Suppressor macrophage treated with lipopolysaccharide for 4 hours (primary cell): Measurements from ENCODE around the gene ZNF471.
A peak's percentile ranks its signal among the peaks of the same experiment; 100 is the strongest.

ENCODE experiments used
- DNase-seq: peaks from one replicate; pipeline ENCODE4 v3.0.0-alpha.2; 2020

ZNF471 gene

DNA sequence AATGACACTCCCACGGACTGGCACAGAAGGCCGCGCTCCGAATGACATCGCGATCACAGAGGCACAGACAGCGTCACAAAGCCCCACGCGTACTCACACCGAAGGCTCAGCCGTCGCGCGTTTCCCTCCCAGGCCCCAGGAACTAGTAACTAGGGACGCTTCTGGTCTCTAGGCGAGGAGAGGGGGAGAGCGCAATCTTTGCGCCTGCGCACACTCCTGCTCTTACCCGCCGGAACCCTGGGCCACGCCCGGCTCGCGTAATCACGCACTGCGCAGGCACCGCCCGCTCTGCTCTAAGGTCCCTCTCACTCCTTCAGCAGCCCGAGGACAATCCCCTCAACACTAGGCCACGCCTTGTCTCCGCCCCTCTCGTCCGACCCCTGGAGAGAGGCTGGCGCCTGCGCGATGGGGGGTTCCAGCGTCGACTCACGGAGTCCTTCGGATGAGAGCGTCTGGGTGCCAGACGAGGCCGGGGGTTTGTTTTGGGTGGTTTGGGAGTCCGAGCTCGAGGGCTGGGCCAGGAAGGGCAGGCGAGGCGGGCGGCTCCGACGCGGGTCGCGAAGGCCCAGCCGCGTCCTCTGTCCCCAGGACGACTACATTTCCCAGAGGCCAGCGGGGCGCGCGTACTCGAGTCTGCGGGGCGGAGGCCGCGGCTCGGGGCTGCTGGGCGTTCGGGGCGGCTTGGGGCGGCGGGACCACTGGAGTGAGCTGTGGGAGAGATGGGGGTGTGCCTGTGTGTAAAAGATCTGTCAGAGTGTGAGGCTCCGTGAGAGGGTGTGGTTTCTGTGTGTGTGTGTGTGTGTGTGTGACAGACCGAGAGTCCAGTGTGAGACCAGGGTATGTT lies at the start of gene ZNF471:
TSS of gene ZNF471 (plus strand) at position 410 of the 844 bp plus-strand sequence. CDS start 3,717 bp downstream, outside the sequence.
- DNase-seq, result peak; percentile 97

DNA sequence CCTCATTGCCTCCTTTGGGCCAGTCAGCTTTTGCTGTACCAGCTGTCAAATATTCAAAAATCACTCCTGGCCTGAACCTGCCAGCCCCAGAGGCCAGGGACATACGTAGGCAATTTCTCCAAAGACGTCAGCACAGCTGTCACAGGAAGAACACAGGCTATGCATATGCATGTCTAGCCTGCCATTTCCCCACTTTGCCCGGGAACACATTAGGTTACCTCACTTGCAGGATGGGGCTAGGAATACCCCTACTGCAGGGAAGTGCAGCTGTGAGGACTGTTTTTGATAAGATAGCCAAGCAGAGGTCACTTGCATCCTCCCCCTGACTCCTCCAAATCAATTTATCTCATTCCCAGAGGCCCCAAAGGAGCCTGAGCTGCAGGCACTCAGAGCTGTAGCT lies 33.3 kb upstream of the ZNF471 start:
- DNase-seq, result no peak

DNA sequence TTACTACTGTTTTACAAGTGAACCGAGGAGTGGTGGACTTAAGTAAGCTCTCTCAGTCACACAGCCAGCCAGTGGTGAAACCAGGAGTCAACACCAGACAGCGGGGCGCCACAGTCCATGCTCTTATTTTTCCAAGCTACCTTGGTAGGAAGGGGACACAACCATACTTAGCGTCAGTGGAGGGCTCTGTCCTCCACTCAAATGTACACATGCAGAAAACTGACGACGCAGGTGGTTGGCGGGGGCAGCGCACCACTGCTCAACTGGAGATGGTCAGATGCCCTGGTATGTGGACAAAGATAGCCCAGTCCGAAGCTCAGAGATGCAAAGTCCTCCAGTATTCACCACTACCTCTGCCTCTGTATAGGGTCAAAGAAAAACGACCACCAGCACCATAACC lies 31.6 kb upstream of the ZNF471 start:
- no peak for DNase-seq

DNA sequence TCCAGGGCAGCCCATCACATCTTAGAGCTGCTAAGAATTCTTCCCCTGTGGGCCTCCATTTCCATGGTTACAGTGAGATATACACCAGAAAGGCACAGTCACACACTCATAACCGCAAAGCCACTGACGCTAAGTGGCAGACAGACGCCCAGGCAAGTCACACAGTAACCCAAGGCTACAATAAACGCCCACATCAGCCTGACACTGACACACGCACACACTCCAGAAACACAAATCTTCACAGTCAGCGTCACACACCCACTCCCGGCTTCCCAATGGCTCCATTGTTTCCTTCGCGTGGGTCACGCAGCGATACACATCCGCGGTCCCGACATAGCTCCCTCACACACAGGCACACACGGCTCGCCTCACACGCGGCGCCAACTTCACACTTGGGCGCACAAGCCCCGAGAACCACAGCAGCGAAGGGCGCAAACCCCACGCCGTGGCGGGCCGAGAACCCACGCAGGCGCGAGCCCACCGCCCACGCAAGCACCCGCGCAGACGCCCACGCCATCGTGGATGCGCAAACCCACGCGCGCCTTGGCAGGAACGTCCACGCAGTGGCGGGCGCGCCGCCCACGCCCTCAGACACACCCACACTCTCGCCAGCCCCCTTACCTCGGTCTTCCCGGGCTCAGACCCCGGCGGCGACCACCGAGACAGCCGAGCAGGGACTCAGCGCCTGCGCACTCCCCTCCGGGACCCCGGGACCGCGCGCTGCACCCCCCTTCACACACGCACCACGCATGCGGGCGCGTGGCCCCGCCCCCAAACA lies 30.8 kb upstream of the ZNF471 start, which contains the start of gene ZNF667:
TSS of gene ZNF667 (minus strand) at position 695 of the 778 bp plus-strand sequence. CDS start 14,975 bp downstream, outside the sequence.
- DNase-seq, result peak; percentile 10

DNA sequence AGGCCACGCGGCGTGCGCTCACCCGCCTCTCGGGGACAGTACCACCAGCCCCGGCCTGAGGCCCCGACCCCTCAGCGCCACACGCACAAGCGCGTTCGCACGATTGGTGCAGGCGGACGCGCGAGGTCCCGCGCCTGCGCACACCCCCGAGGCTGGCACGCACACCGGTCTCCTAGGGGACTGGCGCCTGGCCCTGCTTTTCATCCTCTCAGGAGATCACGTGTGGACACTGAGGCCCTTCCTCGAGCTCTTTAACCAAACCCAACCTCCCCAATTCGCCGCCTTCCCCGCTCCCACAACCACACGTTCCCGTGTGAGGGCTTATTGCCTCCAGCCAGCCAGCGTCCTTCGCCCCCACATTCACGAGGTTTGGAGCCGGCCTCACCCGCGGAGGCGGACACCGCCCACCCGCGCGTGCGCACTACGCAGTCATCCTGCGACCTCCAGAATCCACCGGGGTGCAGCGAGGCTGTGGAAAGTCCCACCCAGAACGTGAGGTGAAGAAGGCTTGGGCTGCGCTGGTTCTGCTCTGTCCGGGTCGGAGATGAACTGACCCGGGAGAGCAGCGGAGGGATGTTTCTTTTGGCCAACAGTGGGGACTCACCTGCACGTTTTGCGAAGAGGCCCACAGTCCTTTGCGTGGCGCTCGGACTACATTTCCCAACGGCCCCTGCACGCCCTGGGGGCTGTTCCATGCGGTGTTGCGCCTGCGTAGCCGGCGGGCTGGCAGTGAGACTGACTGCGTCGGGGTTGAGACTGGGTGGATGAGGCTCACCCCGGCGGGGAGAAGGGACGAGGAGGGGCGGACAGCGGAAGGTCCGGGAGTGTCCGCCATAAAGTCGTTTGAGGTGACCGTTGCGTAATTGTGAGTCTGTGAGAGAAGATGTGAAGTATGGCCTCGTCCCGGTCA lies 30.0 kb upstream of the ZNF471 start:
- DNase-seq, result peak; percentile 75

DNA sequence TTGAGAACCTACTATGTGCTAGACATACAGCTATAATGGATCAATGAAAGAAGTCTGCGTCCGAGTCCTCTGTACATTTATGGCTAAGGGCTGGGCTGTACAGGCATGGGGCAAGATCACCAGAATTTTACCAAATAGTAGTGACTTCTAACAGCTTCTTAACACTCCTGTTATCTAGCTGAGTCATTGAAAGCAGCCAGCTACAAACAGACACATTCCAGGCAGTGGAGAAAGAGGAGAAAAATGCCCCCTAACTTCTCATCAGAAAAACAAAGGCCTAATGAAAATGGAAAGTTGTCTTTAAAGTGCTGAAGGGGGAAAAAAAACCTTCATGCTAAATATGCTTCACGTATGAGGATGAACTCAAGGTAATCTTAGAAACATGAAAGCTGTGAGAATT lies 16.3 kb upstream of the ZNF471 start:
- no peak for DNase-seq

DNA sequence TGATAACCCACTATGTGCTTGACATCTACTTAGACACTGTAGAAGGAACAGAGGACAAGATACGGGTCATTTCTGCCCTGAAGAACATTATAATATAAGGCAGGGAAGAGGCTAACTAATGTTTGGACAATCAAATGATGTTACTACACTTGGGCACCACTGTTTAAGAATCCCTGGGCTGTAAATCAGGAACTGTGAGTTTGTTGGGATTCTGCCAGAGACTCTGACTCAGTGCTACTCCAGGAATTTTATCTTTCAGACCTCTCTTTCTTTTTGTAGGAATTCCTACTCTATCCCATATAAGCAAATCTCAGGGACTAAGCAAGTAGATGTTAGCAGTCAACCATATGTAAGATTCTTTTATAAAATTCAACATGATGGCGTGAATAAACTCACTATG lies 3.1 kb upstream of the ZNF471 start:
- DNase-seq, result no peak

DNA sequence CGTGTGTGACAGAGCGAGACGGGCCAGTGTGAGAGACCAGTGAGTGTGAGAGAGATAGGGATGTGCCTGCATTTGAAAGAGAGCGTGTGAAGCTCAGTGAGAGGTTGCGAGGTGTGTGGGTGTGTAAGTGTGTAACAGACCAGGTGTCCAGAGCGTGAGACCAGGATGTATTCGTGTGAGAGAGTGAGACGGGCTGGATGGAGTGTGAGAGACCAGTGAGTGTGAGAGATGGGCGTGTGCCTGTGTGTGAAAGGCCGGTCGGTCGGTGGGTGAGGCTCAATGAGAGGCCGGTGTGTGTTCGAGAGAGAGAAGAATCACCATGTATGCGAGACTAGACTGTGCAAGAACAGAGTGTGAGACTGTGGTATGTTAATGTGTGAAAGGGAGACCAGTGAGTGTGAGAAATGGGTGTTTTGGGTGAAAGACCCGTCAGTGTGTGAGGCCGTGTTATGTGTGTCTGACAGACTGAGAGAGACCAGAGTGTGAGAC lies 679 bp downstream of the ZNF471 start:
- no peak for DNase-seq

DNA sequence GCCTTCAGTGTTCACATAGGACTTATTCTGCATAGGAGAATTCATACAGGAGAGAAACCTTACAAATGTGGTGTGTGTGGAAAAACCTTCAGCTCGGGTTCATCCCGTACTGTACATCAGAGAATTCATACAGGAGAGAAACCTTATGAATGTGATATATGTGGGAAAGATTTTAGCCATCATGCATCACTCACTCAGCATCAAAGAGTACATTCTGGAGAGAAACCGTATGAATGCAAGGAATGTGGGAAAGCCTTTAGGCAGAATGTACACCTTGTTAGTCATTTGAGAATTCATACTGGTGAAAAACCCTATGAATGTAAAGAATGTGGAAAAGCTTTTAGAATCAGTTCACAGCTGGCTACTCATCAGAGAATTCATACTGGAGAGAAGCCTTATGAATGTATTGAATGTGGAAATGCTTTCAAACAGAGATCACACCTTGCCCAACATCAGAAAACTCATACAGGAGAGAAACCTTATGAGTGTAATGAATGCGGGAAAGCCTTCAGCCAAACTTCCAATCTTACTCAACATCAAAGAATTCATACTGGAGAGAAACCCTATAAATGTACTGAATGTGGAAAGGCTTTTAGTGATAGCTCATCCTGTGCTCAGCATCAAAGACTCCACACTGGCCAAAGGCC lies 17.7 kb downstream of the ZNF471 start:
- DNase-seq, result no peak

DNA sequence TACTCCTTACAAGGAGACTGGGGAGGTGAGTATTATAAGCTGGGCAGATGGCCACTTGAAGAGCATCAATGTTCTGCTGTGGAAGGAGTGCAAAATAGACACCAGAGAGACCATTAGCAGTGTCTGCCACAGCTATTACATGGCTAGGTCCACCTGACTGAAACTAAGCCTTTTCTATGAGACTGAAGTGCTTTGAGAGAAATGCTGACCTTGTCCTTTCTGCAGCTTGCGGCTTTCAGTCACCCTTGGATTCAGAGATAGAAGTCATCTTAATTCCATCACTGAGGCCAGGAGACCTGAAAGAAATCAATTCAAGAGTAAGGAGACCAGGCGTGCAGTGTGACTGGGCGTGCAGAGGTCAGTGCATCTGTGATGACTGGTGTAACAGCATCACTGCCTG lies 29.8 kb downstream of the ZNF471 start:
- DNase-seq, result no peak

DNA sequence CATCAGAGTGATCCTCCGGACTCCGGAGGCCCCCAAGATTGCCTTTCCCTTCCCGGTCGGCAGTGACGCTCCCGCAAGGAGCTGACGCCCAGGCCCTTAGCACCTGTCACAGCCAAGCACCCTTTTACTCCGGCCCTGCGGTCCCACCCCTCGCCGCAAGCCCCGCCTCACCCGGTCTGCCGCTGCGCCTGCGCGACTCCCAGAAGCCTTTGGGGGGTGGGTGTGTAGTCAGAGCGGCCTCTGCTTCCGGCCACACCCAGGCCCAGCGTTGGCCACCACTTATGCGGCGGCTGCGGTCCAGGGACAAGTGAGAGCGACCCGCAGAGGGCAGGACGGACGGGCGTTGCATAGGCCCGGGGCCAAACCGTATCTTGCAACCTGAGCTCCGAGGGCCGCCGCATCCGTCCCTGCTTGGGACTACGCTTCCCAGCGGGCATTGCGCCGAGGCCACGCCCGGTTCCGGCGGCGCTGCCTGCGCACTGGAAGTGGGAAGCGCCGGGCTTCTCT lies 30.7 kb downstream of the ZNF471 start:
- DNase-seq, result peak; percentile 91

DNA sequence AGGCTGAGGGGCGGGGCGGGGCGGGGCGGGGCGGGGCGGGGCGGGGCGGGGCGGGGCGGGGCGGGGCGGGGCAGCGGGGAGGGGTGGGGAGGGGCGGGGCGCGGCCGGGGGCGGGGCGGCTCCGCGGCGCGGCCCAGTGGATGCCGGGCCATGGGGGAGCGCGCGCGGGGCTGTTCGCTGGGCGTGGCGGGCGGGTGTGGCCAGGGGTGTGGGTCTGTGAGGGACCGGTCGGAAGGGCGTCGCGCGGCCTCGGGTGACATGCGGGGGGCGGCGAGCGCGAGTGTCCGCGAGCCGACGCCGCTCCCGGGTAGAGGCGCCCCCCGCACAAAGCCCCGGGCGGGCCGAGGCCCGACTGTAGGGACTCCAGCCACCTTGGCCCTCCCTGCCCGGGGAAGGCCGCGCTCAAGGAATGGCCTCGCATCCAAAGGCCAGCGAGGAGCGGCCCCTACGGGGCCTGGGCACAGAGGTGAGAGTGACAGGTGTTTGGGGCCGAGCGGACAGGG lies 31.2 kb downstream of the ZNF471 start, which contains the start of gene ZFP28:
TSS of gene ZFP28 (plus strand) at position 188 of the 503 bp plus-strand sequence. CDS start at position 259, 71 bp downstream.
- DNase-seq, result no peak

DNA sequence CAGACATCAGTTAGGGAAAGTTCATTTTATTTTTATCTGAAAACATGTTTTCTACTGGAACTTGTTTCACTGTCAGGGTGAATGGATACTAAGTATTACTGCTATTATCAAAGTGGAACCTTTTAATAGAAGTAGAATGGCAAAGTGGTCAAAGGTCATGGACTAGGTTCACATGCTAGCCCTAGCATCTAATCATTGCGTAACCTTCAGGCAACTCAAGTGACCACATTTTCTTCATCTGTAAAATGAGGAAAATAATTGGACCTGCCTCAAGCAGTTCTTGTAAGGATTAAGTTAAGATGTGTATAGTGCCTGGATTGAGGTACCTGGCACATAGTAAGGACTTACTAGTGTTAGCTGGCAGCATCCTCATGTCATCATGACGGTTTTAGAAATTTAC lies 36.1 kb downstream of the ZNF471 start:
- DNase-seq, result no peak

DNA sequence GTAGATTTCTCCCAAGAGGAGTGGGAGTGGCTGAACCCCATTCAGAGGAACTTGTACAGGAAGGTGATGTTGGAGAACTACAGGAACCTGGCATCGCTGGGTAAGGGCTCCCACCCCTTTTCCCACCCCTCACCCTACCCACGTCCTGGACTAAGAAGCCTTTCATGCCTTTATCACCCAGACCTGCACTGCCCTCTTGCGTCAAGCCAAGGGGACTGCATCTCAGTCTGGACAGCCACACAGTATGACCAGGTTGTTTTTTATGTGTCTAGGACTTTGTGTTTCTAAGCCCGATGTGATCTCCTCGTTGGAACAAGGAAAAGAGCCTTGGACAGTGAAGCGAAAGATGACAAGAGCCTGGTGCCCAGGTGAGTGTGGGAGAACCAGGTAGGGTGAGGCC lies 39.9 kb downstream of the ZNF471 start:
- DNase-seq, result no peak

DNA sequence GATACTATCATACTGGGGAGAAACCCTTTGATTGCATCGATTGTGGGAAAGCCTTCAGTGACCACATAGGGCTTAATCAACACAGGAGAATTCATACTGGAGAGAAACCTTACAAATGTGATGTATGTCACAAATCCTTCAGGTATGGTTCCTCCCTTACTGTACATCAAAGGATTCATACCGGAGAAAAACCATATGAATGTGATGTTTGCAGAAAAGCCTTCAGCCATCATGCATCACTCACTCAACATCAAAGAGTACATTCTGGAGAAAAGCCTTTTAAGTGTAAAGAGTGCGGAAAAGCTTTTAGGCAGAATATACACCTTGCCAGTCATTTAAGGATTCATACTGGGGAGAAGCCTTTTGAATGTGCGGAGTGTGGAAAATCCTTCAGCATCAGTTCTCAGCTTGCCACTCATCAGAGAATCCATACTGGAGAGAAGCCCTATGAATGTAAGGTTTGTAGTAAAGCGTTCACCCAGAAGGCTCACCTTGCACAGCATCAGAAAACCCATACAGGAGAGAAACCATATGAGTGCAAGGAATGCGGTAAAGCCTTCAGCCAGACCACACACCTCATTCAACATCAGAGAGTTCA lies 46.7 kb downstream of the ZNF471 start:
- no peak for DNase-seq

DNA sequence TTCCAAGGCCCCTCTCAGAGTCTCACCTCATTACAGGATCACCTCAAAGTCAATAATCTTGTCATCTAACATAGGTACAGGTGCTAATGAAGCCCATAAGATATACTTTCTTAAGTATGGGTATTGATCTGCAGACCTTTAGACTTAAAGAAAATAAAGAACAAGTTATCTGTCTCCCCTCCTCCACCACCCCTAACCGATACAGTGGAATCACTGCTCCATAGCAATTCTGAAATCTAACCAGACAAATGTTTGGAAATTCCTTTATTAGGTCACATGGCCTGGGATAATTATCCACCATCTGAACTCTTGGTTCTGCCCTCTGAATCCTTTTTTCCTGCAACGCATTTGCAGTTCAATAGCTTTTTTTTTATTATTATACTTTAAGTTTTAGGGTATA lies 55.1 kb downstream of the ZNF471 start:
- DNase-seq, result no peak

DNA sequence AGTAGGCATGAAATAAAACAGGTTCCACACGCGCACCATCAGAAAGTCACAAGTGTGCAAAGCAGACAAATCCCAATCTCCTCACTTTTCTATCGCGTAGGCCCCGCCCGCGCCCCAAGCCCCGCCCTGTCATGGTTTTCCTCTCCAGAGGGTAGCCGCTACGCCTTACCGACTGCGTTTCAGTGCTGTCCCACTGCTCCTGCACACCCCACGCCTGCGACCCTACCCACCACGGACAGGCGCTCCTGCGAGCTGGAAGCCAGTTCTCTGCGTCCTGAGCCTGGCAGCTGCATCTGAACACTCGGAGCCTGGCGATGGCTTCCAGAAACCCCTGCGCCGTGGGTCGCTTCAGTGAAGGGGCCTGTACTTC lies 59.2 kb downstream of the ZNF471 start:
- peak; percentile 30 for DNase-seq

DNA sequence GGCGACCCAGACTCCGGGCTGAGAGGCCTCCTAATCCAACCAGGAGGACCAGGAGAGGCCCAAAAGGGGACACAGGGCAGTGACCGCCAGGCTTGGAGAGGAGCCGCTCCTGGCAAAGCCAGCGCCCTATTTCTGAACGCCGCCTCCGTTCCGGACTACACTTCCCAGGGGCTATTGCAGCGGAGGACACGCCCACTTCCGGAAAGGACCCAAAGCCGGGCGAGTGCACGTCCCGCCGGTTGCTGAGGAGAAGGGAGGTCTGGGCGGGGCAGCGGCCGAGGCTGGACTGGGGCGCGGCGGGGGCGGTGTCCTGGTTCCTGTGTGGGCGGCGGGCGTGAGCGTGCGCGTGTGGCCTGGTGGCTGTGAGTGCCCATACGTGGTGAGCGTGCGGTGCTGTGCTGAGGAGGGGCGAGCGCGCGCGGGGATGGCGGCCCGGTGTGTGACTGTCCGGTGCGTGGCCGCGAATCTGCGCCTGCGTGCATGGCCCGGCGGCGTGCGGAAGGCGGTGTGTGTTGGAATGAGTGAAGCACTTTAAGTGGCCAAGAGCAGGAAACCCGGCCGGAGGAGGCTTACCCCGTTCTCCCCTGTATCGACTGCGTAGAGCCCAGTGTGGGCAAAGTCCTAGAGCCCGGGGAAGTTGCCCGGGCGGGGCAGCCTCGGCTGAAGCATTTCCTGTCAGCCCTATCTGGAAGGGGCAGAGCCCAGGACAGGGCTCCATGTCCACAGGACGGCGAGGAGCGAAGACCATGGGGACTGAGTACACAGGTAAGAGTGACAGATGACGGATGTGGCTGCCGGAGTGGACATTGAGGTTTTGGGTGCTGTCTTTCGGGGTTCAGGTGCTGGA lies 59.8 kb downstream of the ZNF471 start, which contains the start of gene ZNF470:
TSS of gene ZNF470 (plus strand) at position 195 of the 847 bp plus-strand sequence. CDS start 2,844 bp downstream, outside the sequence.
- peak; percentile 96 for DNase-seq

DNA sequence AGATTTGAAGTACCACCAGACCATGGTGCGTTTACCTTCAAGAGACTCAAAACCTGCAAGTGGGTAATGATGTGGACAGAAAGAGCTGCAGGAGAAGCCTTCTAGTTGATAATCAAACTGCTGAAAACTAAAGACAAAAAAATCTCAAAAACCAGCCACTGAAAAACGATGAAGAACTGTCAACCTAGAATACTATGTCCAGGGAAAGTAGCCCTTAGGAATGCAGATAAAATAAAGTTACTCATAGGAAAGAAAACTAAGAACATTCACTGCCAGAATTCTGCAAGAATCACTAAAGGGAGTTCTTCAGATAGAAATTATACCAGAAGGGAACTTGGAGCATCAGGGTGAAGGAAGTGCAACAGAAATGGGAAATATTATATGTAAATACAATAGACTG lies 64.9 kb downstream of the ZNF471 start:
- DNase-seq, result no peak

DNA sequence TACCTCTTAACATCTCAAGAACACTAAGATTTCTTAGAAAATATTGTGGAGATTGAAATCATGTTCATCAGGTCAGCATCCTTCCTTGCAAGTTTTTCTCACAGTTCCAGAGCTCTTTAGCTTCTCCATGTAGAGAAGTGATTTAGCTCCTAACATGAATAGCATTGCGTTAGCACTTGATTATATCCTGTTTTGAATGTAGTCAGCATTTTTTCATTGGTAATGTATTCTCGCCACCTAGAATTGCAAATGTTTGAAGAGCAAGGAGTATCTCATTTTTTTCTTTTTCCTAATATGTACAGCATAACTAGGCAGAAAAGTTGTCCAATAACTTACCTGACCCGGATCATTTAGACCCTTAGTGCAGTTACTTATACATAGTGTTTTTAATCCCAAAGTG lies 66.3 kb downstream of the ZNF471 start:
- DNase-seq, result no peak
